Upper lobe of left lung (tissue), 4 donors: Measurements from ENCODE around the gene AGAP3.

Experiments used
- CTCF ChIP-seq, 6 experiments: fragments of 450-650 bp in 4 of 6; fragments of 200-600 bp in 2 of 6; sonication (generic) in 2 of 6; IDR thresholded peaks; one replicate each; pipeline ENCODE4 v1.5.1; 2016 to 2019; ENCODE audit warnings: antibody characterized with exemption in 6 of 6
- POLR2A ChIP-seq, 4 donors: fragments of 450-650 bp; IDR thresholded peaks; one replicate each; pipeline ENCODE4 v1.5.1; 2016 to 2017; ENCODE audit warnings: antibody characterized with exemption in 4 of 4, mild to moderate bottlenecking in 2 of 4

GRCh38 chr7:151172273-151173141 is 86.2 kb downstream of the AGAP3 start:
- TF ChIP-seq POLR2A (IDR thresholded peaks at IDR 0.05) (no peak), CTCF (IDR thresholded peaks at IDR 0.05) (peak; percentile 99 to 100 (median 100))
